A549 (cell line): Measurements from ENCODE around the gene ARL11. TPM values are rescaled to one million over a fixed set of nuclear protein-coding genes. Genes with fewer than 3 reads are reported as not detected.
A peak's percentile ranks its signal among the peaks of the same experiment; 100 is the strongest.

Source experiments
- ATAC-seq, 2 experiments: fragments of 200-7000 bp in 1 of 2; fragments of >200 bp in 1 of 2; cut with Nextera tagmentation in 1 of 2; cut with Tn5 transposase in 1 of 2; 3 replicates each; pipeline versions ENCODE4 v1.8.0 to v1.9.1; 2018 to 2020; ENCODE audit warnings: mild to moderate bottlenecking in 1 of 2, moderate library complexity in 1 of 2
- CTCF ChIA-PET: fragments of 300-600 bp; sonication (Branson Sonifier 250); formaldehyde crosslinking; extraction: SDS; loops from one replicate; lab custom pipeline; 2021; ENCODE audit warnings: antibody characterized with exemption, inconsistent platforms; lab: Yijun Ruan, JAX
- POLR2A ChIA-PET: fragments of 350-600 bp; formaldehyde crosslinking; extraction: SDS; loops from one replicate; lab custom pipeline; 2021; ENCODE audit warnings: antibody characterized with exemption, inconsistent platforms; lab: Yijun Ruan, JAX
- DNase-seq, 2 experiments: peaks; one replicate each; pipeline versions ENCODE4 v3.0.0 to v3.0.0-alpha.2; 2011 to 2016; ENCODE audit warnings: low read depth in 1 of 2, low spot score in 1 of 2
- FAIRE-seq: peaks from 2 replicates; lab custom pipeline; 2011; peaks lifted over from hg19 to GRCh38; lab: Jason Lieb, UNC
- H3K27ac ChIP-seq, 2 experiments: fragments of >200 bp; sonication (Bioruptor Twin); formaldehyde crosslinking; 3 replicates each; pipeline ENCODE4 v1.5.1; 2016 to 2017
- H3K4me1 ChIP-seq: fragments of >200 bp; sonication (Bioruptor Twin); formaldehyde crosslinking; 3 replicates; pipeline ENCODE4 v1.6.1; 2016
- H3K4me2 ChIP-seq: fragments of >200 bp; sonication (Bioruptor Twin); formaldehyde crosslinking; 3 replicates; pipeline ENCODE4 v1.6.1; 2016
- H3K4me3 ChIP-seq: fragments of >200 bp; sonication (Bioruptor Twin); formaldehyde crosslinking; 3 replicates; pipeline ENCODE4 v1.5.1; 2016
- H3K9me3 ChIP-seq: fragments of >200 bp; sonication (Bioruptor Twin); formaldehyde crosslinking; 3 replicates; pipeline ENCODE4 v1.6.1; 2016
- CBX2 ChIP-seq: fragments of 200-600 bp; sonication (generic); IDR thresholded peaks from 2 replicates; pipeline ENCODE4 v1.6.1; 2016; ENCODE audit warnings: low read depth, mild to moderate bottlenecking, borderline replicate concordance
- E2F6 ChIP-seq: IDR thresholded peaks from 2 replicates; pipeline ENCODE4 v1.6.1; 2012; ENCODE audit warnings: low read depth, borderline replicate concordance
- EHMT2 ChIP-seq: fragments of 200-600 bp; sonication (generic); IDR thresholded peaks from 2 replicates; pipeline ENCODE4 v1.6.1; 2016; ENCODE audit warnings: antibody characterized with exemption, low read depth, mild to moderate bottlenecking, moderate library complexity
- EP300 ChIP-seq, 2 experiments: fragments of >200 bp; sonication (Bioruptor Twin); formaldehyde crosslinking; IDR thresholded peaks; 2 replicates in 1 of 2; 3 replicates in 1 of 2; pipeline ENCODE4 v1.6.1; 2016 to 2017
- ESRRA ChIP-seq: fragments of 150-350 bp; IDR thresholded peaks from 2 replicates; pipeline ENCODE4 v1.6.1; 2014; ENCODE audit warnings: mild to moderate bottlenecking, low read length, borderline replicate concordance
- FOSB ChIP-seq: fragments of 250-450 bp; sonication (Bioruptor Pico); IDR thresholded peaks from 2 replicates; pipeline ENCODE4 v1.5.0; 2020; ENCODE audit warnings: mild to moderate bottlenecking, moderate library complexity
- HES2 ChIP-seq: fragments of >200 bp; sonication (Bioruptor Twin); formaldehyde crosslinking; IDR thresholded peaks from 2 replicates; pipeline ENCODE4 v1.6.1; 2016
- HEYL ChIP-seq: fragments of 250-450 bp; sonication (Bioruptor Pico); IDR thresholded peaks from 2 replicates; pipeline ENCODE4 v1.8.0; 2021; ENCODE audit warnings: mild to moderate bottlenecking, moderate library complexity
- HOXB5 ChIP-seq: fragments of 250-450 bp; sonication (Bioruptor Pico); IDR thresholded peaks from 2 replicates; pipeline ENCODE4 v1.5.0; 2020; ENCODE audit warnings: mild to moderate bottlenecking, moderate library complexity
- KDM5A ChIP-seq: fragments of 200-600 bp; sonication (generic); IDR thresholded peaks from 2 replicates; pipeline ENCODE4 v1.6.1; 2016; ENCODE audit warnings: antibody characterized with exemption, mild to moderate bottlenecking
- MAFK ChIP-seq: fragments of 450-650 bp; IDR thresholded peaks from 2 replicates; pipeline ENCODE4 v1.6.1; 2014; ENCODE audit not compliant: partially characterized antibody
- MAZ ChIP-seq: fragments of 150-350 bp; IDR thresholded peaks from 2 replicates; pipeline ENCODE4 v1.6.1; 2014; ENCODE audit warnings: antibody characterized with exemption, low read depth, low read length, borderline replicate concordance
- MYC ChIP-seq: IDR thresholded peaks from 2 replicates; pipeline ENCODE4 v1.6.1; 2012; ENCODE audit warnings: mild to moderate bottlenecking, inconsistent platforms, low read length, improper control_type of control experiment, borderline replicate concordance
- NFE2L2 ChIP-seq: fragments of 150-350 bp; conservative IDR thresholded peaks from 2 replicates; pipeline ENCODE4 v1.6.1; 2014; ENCODE audit warnings: low read length
- NR3C1 ChIP-seq: fragments of >200 bp; sonication (Bioruptor Twin); formaldehyde crosslinking; IDR thresholded peaks from 3 replicates; pipeline ENCODE4 v1.6.1; 2017
- POLR2A ChIP-seq: IDR thresholded peaks from 2 replicates; pipeline ENCODE4 v1.6.1; 2012; ENCODE audit warnings: mild to moderate bottlenecking, low read length
- RAD21 ChIP-seq, 2 experiments: fragments of >200 bp in 1 of 2; sonication (Bioruptor Twin) in 1 of 2; formaldehyde crosslinking in 1 of 2; IDR thresholded peaks in 1 of 2; conservative IDR thresholded peaks in 1 of 2; 2 replicates in 1 of 2; 3 replicates in 1 of 2; pipeline ENCODE4 v1.6.1; 2012 to 2018; ENCODE audit warnings: inconsistent platforms in 1 of 2
- RARB ChIP-seq: fragments of 250-450 bp; sonication (Bioruptor Pico); IDR thresholded peaks from 2 replicates; pipeline ENCODE4 v1.8.0; 2021; ENCODE audit warnings: mild to moderate bottlenecking, moderate library complexity
- SREBF2 ChIP-seq: fragments of 450-650 bp; IDR thresholded peaks from 2 replicates; pipeline ENCODE4 v1.6.1; 2014; ENCODE audit warnings: mild to moderate bottlenecking, moderate library complexity
- TFCP2L1 ChIP-seq: fragments of 250-450 bp; sonication (Bioruptor Pico); IDR thresholded peaks from 2 replicates; pipeline ENCODE4 v1.5.0; 2021; ENCODE audit warnings: mild to moderate bottlenecking
- ZC3H11A ChIP-seq: fragments of 450-650 bp; IDR thresholded peaks from 2 replicates; pipeline ENCODE4 v1.6.1; 2014; ENCODE audit warnings: antibody characterized with exemption, mild to moderate bottlenecking
- ZSCAN20 ChIP-seq: fragments of 250-450 bp; sonication (Bioruptor Pico); IDR thresholded peaks from 2 replicates; pipeline ENCODE4 v1.8.0; 2022; ENCODE audit warnings: mild to moderate bottlenecking, moderate library complexity
- WGBS: methylation state at CpG from one replicate; pipeline ENCODE4 v1.1.6; 2017; ENCODE audit errors: missing lambda C conversion rate; 5-methylcytosine and 5-hydroxymethylcytosine counted together
- polyA plus RNA-seq, 4 experiments: library from polyadenylated mRNA; depleted of rRNA in 3 of 4; stranded (reverse); fragments of >200 nt; fragmentation: RNase III in 1 of 4; extraction: RNeasy Plus Mini Kit Qiagen cat#74134 plus additional on column Dnase treatment in 1 of 4; gene quantifications; 2 replicates in 3 of 4; 3 replicates in 1 of 4; pipeline ENCODE4 v1.2.3, GENCODE V29; 2011 to 2017

The ARL11 gene
- polyA plus RNA-seq, 2 of the 4 experiments (the other 2 are of a cell fraction) = not detected

- POLR2A ChIA-PET = no interaction called here
- H3K9me3 ChIP-seq = no peaks in the 10 kb centered on the region
- FAIRE-seq (no peak), ATAC-seq (no peak; a peak in 1 of 6 replicates)
- no peak overlapping the region for H3K4me2 ChIP-seq
- CTCF ChIA-PET = no interaction called here
- peak overlapping the region in 1 of 2 experiments; percentile 55; a peak in 1 of 6 replicates for H3K27ac ChIP-seq
- H3K4me3 ChIP-seq = no peak overlapping the region
- TF ChIP-seq SREBF2 (no peak), NR3C1 (no peak), MAFK (peak; percentile 23)
- TF ChIP-seq, all 56 proteins: peak for 1
- WGBS = 82% methylated on average over 3 of the region's 3 CpGs
- H3K4me1 ChIP-seq = peaks cover 8% of the 10 kb centered on the region; the same call in 1 of the 3 replicates
- no peak for DNase-seq
Observed at GRCh38 chr13:49655906-49656305, 27.6 kb downstream of the ARL11 start.

GRCh38 chr13:49657241-49657641, 28.9 kb downstream of the ARL11 start:
- no peaks in the 10 kb centered on the region for H3K9me3 ChIP-seq
- DNase-seq (no peak), FAIRE-seq (no peak), ATAC-seq (no peak)
- CTCF ChIA-PET = no interaction called here
- no peak overlapping the region for H3K4me2 ChIP-seq
- TF ChIP-seq POLR2A = no peak
- no peak overlapping the region for H3K27ac ChIP-seq
- no peak overlapping the region for H3K4me3 ChIP-seq
- WGBS = 94% methylated on average over 6 of the region's 9 CpGs
- H3K4me1 ChIP-seq = peaks cover 8% of the 10 kb centered on the region; the same call in 1 of the 3 replicates
- POLR2A ChIA-PET = no interaction called here

GRCh38 chr13:49664606-49665005, 36.3 kb downstream of the ARL11 start:
- no peak for TF ChIP-seq MAZ
- TF ChIP-seq HES2 = no peak
- TF ChIP-seq HOXB5 (CRISPR knock-in tag) = no peak
- WGBS = 85% methylated on average over 4 of the region's 4 CpGs
- Histone ChIP-seq H3K27ac (no peak overlapping the region), H3K4me3 (no peak overlapping the region), H3K4me2 (no peak overlapping the region), H3K9me3 (no peaks in the 10 kb centered on the region), H3K4me1 (0 out of 3 replicates have a peak, but pooled peaks cover 4% of the 10 kb centered on the region)
- FAIRE-seq (no peak), ATAC-seq (no peak), DNase-seq (no peak)
- ChIA-PET CTCF (no interaction called here), POLR2A (no interaction called here)

GRCh38 chr13:49667773-49668172, 39.5 kb downstream of the ARL11 start:
- H3K4me1 ChIP-seq = peaks cover 14% of the 10 kb centered on the region; the same call in 2 of the 3 replicates
- H3K9me3 ChIP-seq = no peaks in the 10 kb centered on the region
- 73% methylated on average over 1 of the region's 2 CpGs for WGBS
- ATAC-seq (peak in 1 of 2 experiments; percentile 36; a peak in 2 of 6 replicates), FAIRE-seq (no peak), DNase-seq (no peak)
- no peak overlapping the region for H3K4me3 ChIP-seq
- POLR2A ChIA-PET = no interaction called here
- CTCF ChIA-PET = no interaction called here
- no peak overlapping the region for H3K27ac ChIP-seq
- TF ChIP-seq E2F6 (no peak), TFCP2L1 (CRISPR knock-in tag) (no peak), EHMT2 (no peak), NR3C1 (no peak), EP300 (IDR thresholded peaks at IDR 0.05) (no peak), ESRRA (no peak), RAD21 (conservative IDR thresholded peaks at IDR 0.05 in 1 of 2, IDR thresholded peaks at IDR 0.05 in 1 of 2) (no peak), POLR2A (no peak), MYC (no peak), NFE2L2 (no peak), FOSB (no peak), CBX2 (no peak), ZC3H11A (no peak), HES2 (no peak), RARB (CRISPR knock-in tag) (no peak), KDM5A (no peak), ZSCAN20 (CRISPR knock-in tag) (no peak), HEYL (no peak)
- no peak overlapping the region for H3K4me2 ChIP-seq
